LNCAP (cell line): ENCODE results near the gene CRYBG2.

ENCODE experiments used
- TF ChIP-seq, protein P1 (sequence below): fragments of 450-650 bp; IDR thresholded peaks from 2 replicates; pipeline ENCODE4 v1.5.1; 2017; ENCODE audit warnings: mild to moderate bottlenecking

Gene CRYBG2

DNA sequence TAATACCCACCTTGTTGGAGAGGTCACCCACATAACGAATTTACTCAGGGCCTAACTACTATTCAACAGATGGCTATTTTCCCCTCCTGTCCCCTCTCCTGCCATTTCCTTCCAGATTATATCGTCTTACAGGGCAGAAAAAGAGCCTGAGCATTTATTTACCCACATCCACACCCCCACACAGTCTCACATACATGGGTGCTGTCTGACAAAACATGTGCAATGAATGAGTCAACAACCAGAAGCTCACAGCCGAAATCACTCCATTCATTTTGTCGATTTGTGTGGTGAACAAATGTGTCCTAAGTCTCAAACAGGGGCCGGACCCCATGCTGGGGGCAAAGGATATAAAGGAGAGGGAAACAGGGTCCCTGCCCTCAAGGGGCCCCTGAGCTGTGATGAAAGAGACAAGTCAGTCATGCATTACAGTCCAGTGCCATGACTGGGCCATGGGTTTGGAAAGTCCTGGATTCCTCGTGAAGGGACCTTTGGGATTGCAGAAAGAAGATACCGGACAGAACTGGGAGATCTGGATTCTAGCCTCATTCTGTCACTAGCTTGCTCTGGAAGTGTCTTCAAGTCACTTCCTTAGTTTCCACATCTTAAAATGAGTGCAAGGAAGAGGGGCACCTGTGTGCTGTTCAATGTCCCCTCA, 35.0 kb upstream of the CRYBG2 start:
- TF ChIP-seq, protein P1, sequence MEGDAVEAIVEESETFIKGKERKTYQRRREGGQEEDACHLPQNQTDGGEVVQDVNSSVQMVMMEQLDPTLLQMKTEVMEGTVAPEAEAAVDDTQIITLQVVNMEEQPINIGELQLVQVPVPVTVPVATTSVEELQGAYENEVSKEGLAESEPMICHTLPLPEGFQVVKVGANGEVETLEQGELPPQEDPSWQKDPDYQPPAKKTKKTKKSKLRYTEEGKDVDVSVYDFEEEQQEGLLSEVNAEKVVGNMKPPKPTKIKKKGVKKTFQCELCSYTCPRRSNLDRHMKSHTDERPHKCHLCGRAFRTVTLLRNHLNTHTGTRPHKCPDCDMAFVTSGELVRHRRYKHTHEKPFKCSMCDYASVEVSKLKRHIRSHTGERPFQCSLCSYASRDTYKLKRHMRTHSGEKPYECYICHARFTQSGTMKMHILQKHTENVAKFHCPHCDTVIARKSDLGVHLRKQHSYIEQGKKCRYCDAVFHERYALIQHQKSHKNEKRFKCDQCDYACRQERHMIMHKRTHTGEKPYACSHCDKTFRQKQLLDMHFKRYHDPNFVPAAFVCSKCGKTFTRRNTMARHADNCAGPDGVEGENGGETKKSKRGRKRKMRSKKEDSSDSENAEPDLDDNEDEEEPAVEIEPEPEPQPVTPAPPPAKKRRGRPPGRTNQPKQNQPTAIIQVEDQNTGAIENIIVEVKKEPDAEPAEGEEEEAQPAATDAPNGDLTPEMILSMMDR, result no peak

DNA sequence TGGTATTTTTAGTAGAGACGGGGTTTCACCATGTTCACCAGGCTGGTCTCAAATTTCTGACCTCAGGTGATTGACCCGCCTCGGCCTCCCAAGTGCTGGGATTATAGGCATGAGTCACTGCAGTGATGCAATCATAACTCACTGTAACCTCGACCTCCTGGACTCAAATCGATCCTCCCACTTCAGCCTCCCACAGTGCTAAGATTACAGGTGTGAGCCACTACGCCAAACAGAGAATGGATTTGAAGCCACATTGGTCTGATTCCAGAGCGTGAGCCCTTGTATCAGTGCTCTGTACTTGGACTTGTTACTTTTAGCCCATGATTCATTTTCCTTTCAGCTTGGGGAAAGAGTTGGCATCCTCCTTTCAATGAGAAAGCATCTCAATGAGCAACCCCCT, 33.5 kb upstream of the CRYBG2 start:
- TF ChIP-seq, protein P1, result no peak

GRCh38 chr1:26384076-26384475, 30.1 kb upstream of the CRYBG2 start:
- TF ChIP-seq, protein P1, result no peak

DNA sequence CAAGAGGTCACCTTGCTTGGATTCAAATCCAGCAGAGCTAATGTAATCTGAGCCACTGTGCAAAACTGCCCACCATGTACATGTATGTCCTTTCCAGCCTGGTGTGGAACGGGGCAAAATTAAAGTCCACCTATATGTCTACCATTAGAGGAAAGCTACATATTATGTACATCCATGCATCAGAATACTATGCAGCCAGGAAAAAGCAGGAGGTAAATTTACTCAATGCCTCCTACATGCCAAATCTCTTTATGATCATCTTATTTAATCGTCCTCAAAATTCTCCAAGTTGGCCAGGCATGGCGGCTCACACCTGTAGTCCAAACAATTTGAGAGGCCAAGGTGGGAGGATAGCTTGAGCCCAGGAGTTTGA, 24.9 kb upstream of the CRYBG2 start:
- TF ChIP-seq, protein P1, result no peak

DNA sequence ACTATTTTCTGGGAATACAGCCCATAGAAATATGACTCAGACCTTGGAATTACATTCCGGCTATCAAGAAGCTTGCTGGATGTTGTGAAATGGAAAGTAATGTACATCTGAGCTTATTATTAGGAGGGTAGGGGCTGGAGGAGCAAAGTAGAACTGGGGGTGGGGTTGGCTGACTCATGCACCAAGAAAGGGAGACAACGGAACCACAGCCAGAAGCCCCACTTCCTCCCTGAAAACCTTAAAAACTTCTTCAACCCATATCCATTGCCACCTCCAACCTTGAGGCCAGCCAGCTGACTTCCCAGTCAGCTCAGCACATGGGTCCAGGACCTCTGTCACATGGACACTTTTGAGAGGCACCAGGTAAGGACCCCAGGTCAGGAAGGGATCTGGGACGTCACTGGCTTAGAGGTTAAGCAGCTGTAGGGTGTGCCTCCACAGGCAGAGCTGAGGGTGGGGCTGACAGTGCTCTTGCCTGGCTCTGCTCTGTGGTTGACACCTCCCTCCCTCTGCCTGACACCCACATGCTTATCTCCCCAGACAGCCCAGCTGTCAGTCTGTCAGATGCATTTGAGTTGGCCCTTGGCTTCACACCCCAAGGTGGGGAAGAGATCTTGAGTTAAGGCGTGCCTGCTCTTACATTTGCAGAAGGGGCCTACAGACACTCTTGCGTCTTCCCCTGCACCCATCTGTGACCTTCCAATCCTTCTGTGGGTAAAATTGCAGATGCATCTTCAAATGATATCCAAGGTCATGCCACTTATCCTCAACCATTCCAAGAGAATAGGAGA, 24.4 kb upstream of the CRYBG2 start:
- TF ChIP-seq, protein P1, result no peak

DNA sequence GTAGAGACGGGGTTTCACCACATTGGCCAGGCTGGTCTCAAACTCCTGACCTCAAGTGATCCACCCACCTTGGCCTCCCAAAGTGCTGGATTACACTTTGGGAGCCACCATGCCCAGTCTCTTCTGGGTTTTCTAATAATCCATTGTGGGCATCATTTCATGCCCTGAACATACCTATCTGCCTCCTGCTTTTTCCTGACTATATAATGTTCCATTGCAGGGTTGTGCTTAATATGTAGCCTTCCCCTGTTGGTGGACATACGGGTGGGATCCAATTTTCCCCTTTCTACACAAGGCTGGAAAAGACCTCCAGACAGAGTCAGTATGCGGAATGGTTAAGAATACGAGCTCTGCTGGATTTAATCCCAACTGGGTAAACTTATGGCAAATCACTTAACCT, 22.1 kb upstream of the CRYBG2 start:
- TF ChIP-seq, protein P1, result no peak

DNA sequence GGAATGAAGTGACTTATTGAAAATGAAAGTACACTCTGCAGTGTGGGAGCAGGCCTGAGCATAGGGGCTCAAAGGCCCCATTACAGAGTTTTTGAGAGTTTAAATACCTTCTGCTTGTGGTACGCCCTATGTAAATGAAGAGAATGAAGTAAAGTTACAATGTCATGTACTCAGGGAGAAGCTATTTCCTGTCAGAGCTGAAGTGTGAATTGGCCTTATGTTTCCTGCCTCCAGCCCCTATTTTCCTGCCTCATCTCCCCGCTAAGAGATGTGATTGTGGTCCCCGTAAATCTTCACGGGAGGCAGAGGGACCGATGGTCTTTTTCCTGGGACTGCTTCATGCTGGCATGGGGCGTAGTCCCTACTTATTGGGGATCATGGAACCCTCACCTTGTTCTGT, 21.2 kb upstream of the CRYBG2 start:
- TF ChIP-seq, protein P1, result no peak
